Type B pancreatic cell (in vitro differentiated cells): ENCODE measurements around the gene CACNG5. TPM values are rescaled to one million over a fixed set of nuclear protein-coding genes. Genes with fewer than 3 reads are reported as not detected.
A peak's percentile ranks its signal among the peaks of the same experiment; 100 is the strongest.
"Not testable (repeated sequence)": the region's sequence is repeated elsewhere in the genome, so short reads cannot be mapped to it uniquely, and the experiment has no call there.

Experiments used
- DNase-seq: peaks from one replicate; pipeline ENCODE4 v3.0.0; 2021; ENCODE audit warnings: mixed read lengths; ENCODE audit not compliant: unreplicated experiment; ENCODE audit errors: extremely low spot score
- H3K27ac Mint-ChIP-seq: 2 replicates; pipeline ENCODE4 v1.8.0; 2021; ENCODE audit warnings: mild to moderate bottlenecking, mixed read lengths
- H3K27me3 Mint-ChIP-seq: 2 replicates; pipeline ENCODE4 v1.8.0; 2021; ENCODE audit warnings: mixed read lengths
- H3K36me3 Mint-ChIP-seq: 2 replicates; pipeline ENCODE4 v1.8.0; 2021; ENCODE audit warnings: mixed read lengths
- H3K4me1 Mint-ChIP-seq: one replicate; pipeline ENCODE4 v1.8.0; 2021; ENCODE audit warnings: mixed read lengths; ENCODE audit not compliant: unreplicated experiment
- H3K4me3 Mint-ChIP-seq: 2 replicates; pipeline ENCODE4 v1.8.0; 2021; ENCODE audit warnings: mild to moderate bottlenecking, mixed read lengths
- H3K9me3 Mint-ChIP-seq: 2 replicates; pipeline ENCODE4 v1.8.0; 2021; ENCODE audit warnings: mixed read lengths
- total RNA-seq: library from RNA; stranded (reverse); gene quantifications from 2 replicates; pipeline ENCODE4 v1.2.1, GENCODE V29; 2021; ENCODE audit warnings: low replicate concordance
- TF ChIP-seq, protein P1 (sequence below): fragments of 200-600 bp; sonication (generic); conservative IDR thresholded peaks from 2 replicates; pipeline ENCODE4 v1.5.0; 2021; ENCODE audit warnings: antibody characterized with exemption, mild to moderate bottlenecking

CACNG5 gene
- total RNA-seq, 1 donor from 2014 or later, result 0.68 TPM

DNA sequence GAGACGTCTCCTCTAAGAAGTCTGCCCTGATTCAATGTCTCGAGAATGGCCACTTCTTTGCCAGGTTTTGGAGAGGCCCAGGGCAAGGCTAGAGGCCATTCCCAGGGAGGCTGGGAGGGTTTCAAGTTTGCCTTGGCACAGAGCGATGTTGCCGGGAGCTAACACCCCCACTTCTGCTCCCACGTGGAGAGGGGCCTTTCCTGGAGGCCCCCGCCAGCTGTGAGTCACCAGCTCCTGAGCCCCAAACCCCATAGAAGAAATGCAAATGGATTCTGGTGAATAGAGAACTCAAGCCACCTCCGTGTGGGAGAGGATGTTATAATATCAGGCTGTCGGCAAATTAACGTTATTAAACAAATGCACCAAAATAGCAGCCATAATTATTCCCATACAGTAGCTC lies 62.2 kb downstream of the CACNG5 start:
- H3K27ac Mint-ChIP-seq, result no peak overlapping the region
- TF ChIP-seq, protein P1, sequence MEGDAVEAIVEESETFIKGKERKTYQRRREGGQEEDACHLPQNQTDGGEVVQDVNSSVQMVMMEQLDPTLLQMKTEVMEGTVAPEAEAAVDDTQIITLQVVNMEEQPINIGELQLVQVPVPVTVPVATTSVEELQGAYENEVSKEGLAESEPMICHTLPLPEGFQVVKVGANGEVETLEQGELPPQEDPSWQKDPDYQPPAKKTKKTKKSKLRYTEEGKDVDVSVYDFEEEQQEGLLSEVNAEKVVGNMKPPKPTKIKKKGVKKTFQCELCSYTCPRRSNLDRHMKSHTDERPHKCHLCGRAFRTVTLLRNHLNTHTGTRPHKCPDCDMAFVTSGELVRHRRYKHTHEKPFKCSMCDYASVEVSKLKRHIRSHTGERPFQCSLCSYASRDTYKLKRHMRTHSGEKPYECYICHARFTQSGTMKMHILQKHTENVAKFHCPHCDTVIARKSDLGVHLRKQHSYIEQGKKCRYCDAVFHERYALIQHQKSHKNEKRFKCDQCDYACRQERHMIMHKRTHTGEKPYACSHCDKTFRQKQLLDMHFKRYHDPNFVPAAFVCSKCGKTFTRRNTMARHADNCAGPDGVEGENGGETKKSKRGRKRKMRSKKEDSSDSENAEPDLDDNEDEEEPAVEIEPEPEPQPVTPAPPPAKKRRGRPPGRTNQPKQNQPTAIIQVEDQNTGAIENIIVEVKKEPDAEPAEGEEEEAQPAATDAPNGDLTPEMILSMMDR, result no peak
- H3K4me1 Mint-ChIP-seq, result peaks cover 5% of the 10 kb centered on the region
- H3K9me3 Mint-ChIP-seq, result no peaks in the 10 kb centered on the region
- no peak overlapping the region for H3K4me3 Mint-ChIP-seq
- DNase-seq, result no peak
- peaks cover 17% of the 10 kb centered on the region for H3K27me3 Mint-ChIP-seq
- no peaks in the 10 kb centered on the region for H3K36me3 Mint-ChIP-seq

DNA sequence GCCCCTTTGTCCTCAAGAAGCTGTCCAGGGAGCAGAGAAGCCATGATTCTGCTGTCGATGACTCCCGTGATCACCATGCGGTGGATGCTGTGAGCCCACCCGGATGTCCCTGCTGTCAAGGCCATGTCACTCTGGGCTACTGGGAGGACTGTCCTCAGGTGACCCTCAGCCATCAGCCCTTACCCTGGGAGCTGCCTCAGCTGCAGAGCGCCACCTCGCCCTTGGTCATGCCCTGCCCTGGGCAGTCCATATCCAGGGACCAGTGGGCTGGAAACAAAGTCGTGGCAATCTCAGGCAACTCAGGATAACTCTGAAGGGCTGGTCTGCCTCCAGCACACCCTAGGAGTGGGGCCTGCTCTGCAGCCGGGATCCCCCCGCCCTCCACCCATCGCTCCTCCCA lies 63.6 kb downstream of the CACNG5 start:
- H3K4me3 Mint-ChIP-seq, result no peak overlapping the region
- H3K27me3 Mint-ChIP-seq, result peaks cover 18% of the 10 kb centered on the region
- TF ChIP-seq, protein P1, result no peak
- DNase-seq, result no peak
- no peak overlapping the region for H3K27ac Mint-ChIP-seq
- H3K9me3 Mint-ChIP-seq, result no peaks in the 10 kb centered on the region
- peaks cover 11% of the 10 kb centered on the region for H3K4me1 Mint-ChIP-seq
- H3K36me3 Mint-ChIP-seq, result no peaks in the 10 kb centered on the region

DNA sequence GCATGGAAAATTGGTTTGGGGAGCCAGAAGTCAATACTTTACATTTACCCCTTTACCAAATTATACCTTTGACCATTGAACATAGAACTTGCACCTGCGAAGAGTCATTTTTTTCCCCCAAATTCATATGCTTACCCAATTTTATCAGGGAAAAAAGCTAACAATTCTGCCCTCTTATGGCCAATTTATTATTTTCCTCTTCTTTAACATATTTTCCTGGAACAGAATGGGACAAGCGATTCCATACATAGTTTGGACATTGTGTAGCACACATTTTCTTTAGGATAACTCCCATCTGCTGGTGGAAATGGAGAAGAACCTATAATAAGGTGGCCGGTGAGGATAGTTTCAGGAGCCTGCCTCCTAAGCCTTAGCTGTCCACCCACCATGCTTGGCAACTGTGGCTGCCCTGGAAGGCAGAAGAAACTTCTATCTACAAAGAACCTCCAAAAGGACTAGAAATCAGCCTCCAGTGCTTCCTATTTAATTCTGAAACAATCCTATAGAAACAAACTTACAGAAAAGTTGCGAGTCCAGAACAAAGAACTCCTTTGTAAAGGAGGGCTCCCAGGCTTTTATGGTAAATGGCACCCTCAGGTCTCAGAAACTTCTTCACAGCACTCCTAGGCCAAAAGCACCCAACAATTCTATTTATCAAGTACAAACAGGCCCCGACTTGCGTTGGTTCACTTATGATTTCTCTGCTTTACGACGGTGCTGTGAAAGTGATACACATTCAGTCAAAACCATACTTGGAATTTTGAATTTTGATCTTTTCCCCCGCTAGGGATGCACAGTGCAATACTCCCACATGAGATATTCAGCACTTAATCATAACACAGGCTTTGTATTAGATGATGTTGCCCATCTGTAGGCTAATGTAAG lies 65.5 kb downstream of the CACNG5 start:
- no peak for DNase-seq
- no peaks in the 10 kb centered on the region for H3K36me3 Mint-ChIP-seq
- no peak overlapping the region for H3K4me3 Mint-ChIP-seq
- peaks cover 14% of the 10 kb centered on the region for H3K27me3 Mint-ChIP-seq
- TF ChIP-seq, protein P1, result peak; percentile 64
- no peaks in the 10 kb centered on the region for H3K9me3 Mint-ChIP-seq
- no peak overlapping the region for H3K27ac Mint-ChIP-seq
- H3K4me1 Mint-ChIP-seq, result peaks cover 20% of the 10 kb centered on the region

DNA sequence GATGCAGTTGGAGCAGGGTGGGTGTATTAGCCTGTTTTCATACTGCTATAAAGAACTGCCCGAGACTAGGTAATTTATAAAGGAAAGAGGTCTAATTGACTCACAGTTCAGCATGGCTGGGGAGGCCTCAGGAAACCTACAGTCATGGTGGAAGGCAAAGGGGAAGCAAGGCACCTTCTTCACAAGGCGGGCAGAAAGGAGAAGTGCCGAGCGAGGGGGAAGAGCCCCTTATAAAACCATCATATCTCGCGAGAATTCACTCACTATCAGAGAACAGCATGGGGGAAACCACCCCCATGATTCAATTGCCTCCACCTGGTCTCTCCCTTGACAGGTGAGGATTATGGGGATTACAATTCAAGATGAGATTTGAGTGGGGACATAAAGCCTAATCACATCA lies 68.4 kb downstream of the CACNG5 start:
- H3K4me3 Mint-ChIP-seq, H3K36me3 Mint-ChIP-seq, H3K27ac Mint-ChIP-seq, H3K9me3 Mint-ChIP-seq, DNase-seq: not testable (repeated sequence)
- Mint-ChIP-seq H3K4me1 (peaks cover 28% of the 10 kb centered on the region), H3K27me3 (peaks cover 13% of the 10 kb centered on the region)

DNA sequence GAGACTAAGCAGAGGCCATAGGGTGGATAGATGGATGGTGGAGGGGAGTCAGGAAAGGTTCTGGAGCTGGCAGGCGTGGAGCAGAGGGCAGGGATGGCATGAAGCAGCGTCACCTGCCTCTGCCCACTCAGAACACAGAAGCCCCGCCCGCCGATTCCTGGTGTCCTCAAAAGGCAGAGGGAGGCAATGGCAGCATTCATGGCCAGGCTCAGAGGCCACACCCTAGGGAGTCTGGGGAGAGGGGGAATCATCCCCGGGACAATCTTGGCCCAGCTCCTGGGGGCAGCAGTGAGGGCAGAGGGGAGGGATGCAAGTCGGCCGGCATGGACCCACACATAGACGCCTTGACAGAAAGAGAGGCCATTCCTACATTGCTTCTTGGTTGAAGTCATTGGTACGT lies 68.9 kb downstream of the CACNG5 start:
- peaks cover 28% of the 10 kb centered on the region for H3K4me1 Mint-ChIP-seq
- no peaks in the 10 kb centered on the region for H3K36me3 Mint-ChIP-seq
- H3K27me3 Mint-ChIP-seq, result peaks cover 13% of the 10 kb centered on the region
- H3K4me3 Mint-ChIP-seq, result no peak overlapping the region
- H3K27ac Mint-ChIP-seq, result no peak overlapping the region
- no peaks in the 10 kb centered on the region for H3K9me3 Mint-ChIP-seq
- no peak for DNase-seq
- TF ChIP-seq, protein P1, result no peak

DNA sequence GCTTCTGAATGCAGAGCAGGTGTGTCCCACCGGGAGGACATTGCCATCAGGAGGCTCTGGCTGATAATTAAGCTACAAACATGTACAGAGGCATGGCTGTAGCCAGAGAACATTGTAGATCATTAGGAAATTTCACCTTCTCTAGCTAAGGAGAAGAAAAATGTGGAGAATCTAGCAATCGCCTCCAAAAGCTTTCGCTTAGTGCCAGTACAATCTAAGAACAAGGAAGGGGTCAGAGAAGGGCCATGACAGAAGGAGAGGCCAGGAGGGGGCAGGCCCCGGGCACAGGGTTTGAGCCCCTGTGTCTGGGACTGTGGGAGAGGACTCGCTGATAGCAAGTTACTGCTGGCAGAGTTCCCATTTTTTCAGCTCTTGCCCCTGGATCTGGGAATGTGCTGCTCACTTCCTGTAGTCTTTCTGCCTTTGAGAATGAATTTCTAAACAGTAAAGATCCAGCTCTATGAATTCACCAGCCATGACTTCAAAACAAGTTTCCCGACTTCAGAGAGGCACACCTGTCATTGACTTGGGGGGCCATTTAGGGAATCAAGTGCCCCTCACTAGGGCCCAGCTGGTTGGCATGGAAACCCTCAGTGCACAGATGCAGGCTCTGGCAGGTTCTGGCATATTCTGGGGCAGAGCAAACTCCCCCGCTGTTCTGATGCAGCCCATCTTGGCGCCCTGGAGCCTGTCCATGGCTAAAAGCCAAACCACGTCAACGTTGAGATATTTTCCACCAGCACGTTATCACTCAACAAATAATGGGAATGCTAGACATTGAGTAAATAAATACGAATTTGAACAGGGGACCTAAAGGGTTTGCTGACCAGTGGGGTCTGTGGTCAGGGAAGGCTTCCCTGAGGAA lies 70.1 kb downstream of the CACNG5 start:
- no peak overlapping the region for H3K4me3 Mint-ChIP-seq
- H3K27me3 Mint-ChIP-seq, result peaks cover 10% of the 10 kb centered on the region
- TF ChIP-seq, protein P1, result no peak
- no peaks in the 10 kb centered on the region for H3K9me3 Mint-ChIP-seq
- no peaks in the 10 kb centered on the region for H3K36me3 Mint-ChIP-seq
- no peak overlapping the region for H3K27ac Mint-ChIP-seq
- DNase-seq, result no peak
- peaks cover 28% of the 10 kb centered on the region for H3K4me1 Mint-ChIP-seq
